ENCODE measurements around the gene FHAD1. TPM values are rescaled to one million over a fixed set of nuclear protein-coding genes. Genes with fewer than 3 reads are reported as not detected.

FHAD1 gene
- total RNA-seq, 1 experiment from 2014 or later, result 0.47 TPM

- Histone ChIP-seq H3K4me3 (no peak overlapping the region), H3K27ac (peak overlapping the region; percentile 28; the same call in 1 of the 2 replicates)
Measured at GRCh38 chr1:15407580-15407979, 160.6 kb downstream of the FHAD1 start.

GRCh38 chr1:15408890-15409387, 161.9 kb downstream of the FHAD1 start:
- DNase-seq (ENCODE audit: low read depth in 1 of 2, low spot score in 2 of 2), result no peak
- H3K27me3 ChIP-seq (replicated peaks), result no peaks in the 10 kb centered on the region
- H3K4me1 ChIP-seq (replicated peaks), result peaks cover 58% of the 10 kb centered on the region
- peak overlapping the region; percentile 95 for H3K27ac ChIP-seq
- peaks cover 88% of the 10 kb centered on the region for H3K36me3 ChIP-seq
- H3K4me3 ChIP-seq, result peak overlapping the region; percentile 99
- peaks cover 5% of the 10 kb centered on the region for H3K9me3 ChIP-seq (replicated peaks)

More at GRCh38 chr1:15407580-15407979, 160.6 kb downstream of the FHAD1 start:
- no peak for DNase-seq (ENCODE audit: low read depth in 1 of 2, low spot score in 2 of 2)
- Histone ChIP-seq H3K36me3 (peaks cover 88% of the 10 kb centered on the region), H3K4me1 (replicated peaks) (peaks cover 44% of the 10 kb centered on the region), H3K9me3 (replicated peaks) (peaks cover 5% of the 10 kb centered on the region), H3K27me3 (replicated peaks) (no peaks in the 10 kb centered on the region)

- Histone ChIP-seq H3K9me3 (replicated peaks) (peaks cover 5% of the 10 kb centered on the region), H3K36me3 (peaks cover 88% of the 10 kb centered on the region), H3K4me3 (peak within 1 kb of the TSS; percentile 99), H3K27me3 (replicated peaks) (no peaks in the 10 kb centered on the region), H3K27ac (peak within 1 kb of the TSS; percentile 95), H3K4me1 (replicated peaks) (peaks cover 64% of the 10 kb centered on the region)
- DNase-seq (ENCODE audit: low read depth in 1 of 2, low spot score in 2 of 2), result peak; percentile 65 to 87
Measured at GRCh38 chr1:15409388-15410222, 162.6 kb downstream of the FHAD1 start, which contains the start of gene EFHD2. Gene EFHD2, plus strand, starts transcription at chr1:15409888. Its CDS starts 84 bp downstream, at chr1:15409972.

GRCh38 chr1:15410223-15410883, 163.3 kb downstream of the FHAD1 start:
- no peak for DNase-seq (ENCODE audit: low read depth in 1 of 2, low spot score in 2 of 2)

GRCh38 chr1:15410884-15411245, 163.8 kb downstream of the FHAD1 start:
- H3K27ac ChIP-seq, result peak overlapping the region; percentile 95
- no peaks in the 10 kb centered on the region for H3K27me3 ChIP-seq (replicated peaks)
- peaks cover 5% of the 10 kb centered on the region for H3K9me3 ChIP-seq (replicated peaks)
- peak in 1 of 2 experiments; percentile 52 for DNase-seq (ENCODE audit: low read depth in 1 of 2, low spot score in 2 of 2)
- H3K36me3 ChIP-seq, result peaks cover 88% of the 10 kb centered on the region
- peak overlapping the region; percentile 99 for H3K4me3 ChIP-seq
- peaks cover 73% of the 10 kb centered on the region for H3K4me1 ChIP-seq (replicated peaks)

More at GRCh38 chr1:15410223-15410883, 163.3 kb downstream of the FHAD1 start:
- peaks cover 88% of the 10 kb centered on the region for H3K36me3 ChIP-seq
- peak overlapping the region; percentile 95 for H3K27ac ChIP-seq
- H3K4me1 ChIP-seq (replicated peaks), result peaks cover 68% of the 10 kb centered on the region
- peak overlapping the region; percentile 99 for H3K4me3 ChIP-seq
- peaks cover 5% of the 10 kb centered on the region for H3K9me3 ChIP-seq (replicated peaks)
- H3K27me3 ChIP-seq (replicated peaks), result no peaks in the 10 kb centered on the region

- Histone ChIP-seq H3K4me1 (replicated peaks) (peaks cover 81% of the 10 kb centered on the region), H3K4me3 (peak overlapping the region; percentile 99), H3K9me3 (replicated peaks) (peaks cover 5% of the 10 kb centered on the region), H3K27me3 (replicated peaks) (no peaks in the 10 kb centered on the region), H3K36me3 (peaks cover 90% of the 10 kb centered on the region), H3K27ac (peak overlapping the region; percentile 95)
- no peak for DNase-seq (ENCODE audit: low read depth in 1 of 2, low spot score in 2 of 2)
Measured at GRCh38 chr1:15411593-15412137, 164.6 kb downstream of the FHAD1 start.

- Histone ChIP-seq H3K36me3 (peaks cover 90% of the 10 kb centered on the region), H3K27me3 (replicated peaks) (no peaks in the 10 kb centered on the region), H3K9me3 (replicated peaks) (peaks cover 5% of the 10 kb centered on the region), H3K27ac (peak overlapping the region; percentile 95), H3K4me3 (peak overlapping the region; percentile 99), H3K4me1 (replicated peaks) (peaks cover 81% of the 10 kb centered on the region)
- peak; percentile 92 to 97 for DNase-seq (ENCODE audit: low read depth in 1 of 2, low spot score in 2 of 2)
Measured at GRCh38 chr1:15412175-15412800, 165.3 kb downstream of the FHAD1 start.

- peaks cover 88% of the 10 kb centered on the region for H3K36me3 ChIP-seq
Measured at GRCh38 chr1:15412843-15413242, 165.8 kb downstream of the FHAD1 start.

GRCh38 chr1:15413563-15414444, 166.8 kb downstream of the FHAD1 start:
- Histone ChIP-seq H3K27ac (peak overlapping the region; percentile 95), H3K4me3 (no peak overlapping the region), H3K27me3 (replicated peaks) (no peaks in the 10 kb centered on the region), H3K4me1 (replicated peaks) (peaks cover 81% of the 10 kb centered on the region), H3K9me3 (replicated peaks) (peaks cover 5% of the 10 kb centered on the region), H3K36me3 (peaks cover 82% of the 10 kb centered on the region)
- no peak for DNase-seq (ENCODE audit: low read depth in 1 of 2, low spot score in 2 of 2)

More at GRCh38 chr1:15412843-15413242, 165.8 kb downstream of the FHAD1 start:
- peak overlapping the region; percentile 95 for H3K27ac ChIP-seq
- H3K9me3 ChIP-seq (replicated peaks), result peaks cover 5% of the 10 kb centered on the region
- no peak for DNase-seq (ENCODE audit: low read depth in 1 of 2, low spot score in 2 of 2)
- no peaks in the 10 kb centered on the region for H3K27me3 ChIP-seq (replicated peaks)
- peak overlapping the region; percentile 99 for H3K4me3 ChIP-seq
- H3K4me1 ChIP-seq (replicated peaks), result peaks cover 81% of the 10 kb centered on the region

GRCh38 chr1:15414445-15414983, 167.5 kb downstream of the FHAD1 start:
- no peak overlapping the region for H3K27ac ChIP-seq
- DNase-seq (ENCODE audit: low read depth in 1 of 2, low spot score in 2 of 2), result no peak
- H3K9me3 ChIP-seq (replicated peaks), result peaks cover 5% of the 10 kb centered on the region
- peaks cover 81% of the 10 kb centered on the region for H3K4me1 ChIP-seq (replicated peaks)
- H3K4me3 ChIP-seq, result no peak overlapping the region
- H3K36me3 ChIP-seq, result peaks cover 79% of the 10 kb centered on the region
- no peaks in the 10 kb centered on the region for H3K27me3 ChIP-seq (replicated peaks)

GRCh38 chr1:15417059-15417934, 170.3 kb downstream of the FHAD1 start:
- peak overlapping the region; percentile 64 for H3K27ac ChIP-seq
- no peak overlapping the region for H3K4me3 ChIP-seq
- peaks cover 79% of the 10 kb centered on the region for H3K36me3 ChIP-seq
- H3K4me1 ChIP-seq (replicated peaks), result peaks cover 75% of the 10 kb centered on the region
- H3K9me3 ChIP-seq (replicated peaks), result no peaks in the 10 kb centered on the region
- H3K27me3 ChIP-seq (replicated peaks), result no peaks in the 10 kb centered on the region
- peak; percentile 86 to 93 for DNase-seq (ENCODE audit: low read depth in 1 of 2, low spot score in 2 of 2)
